Panc1 (cell line): ENCODE measurements around the gene SETD2. TPM values are rescaled to one million over a fixed set of nuclear protein-coding genes. Genes with fewer than 3 reads are reported as not detected.
"Not testable (repeated sequence)": the region's sequence is repeated elsewhere in the genome, so short reads cannot be mapped to it uniquely, and the experiment has no call there.

ENCODE experiments used
- ATAC-seq: fragments of 200-7000 bp; cut with Tn5 transposase; 2 replicates; pipeline ENCODE4 v1.9.1; 2020; ENCODE audit warnings: mild to moderate bottlenecking, moderate library complexity
- BruUV-seq: library from RNA; stranded (reverse); fragments of 400-500 nt; replicated peaks from 2 replicates; lab custom pipeline; 2021; lab: Mats Ljungman, UMichigan
- CTCF ChIA-PET: fragments of 300-600 bp; sonication (Branson Sonifier 250); formaldehyde crosslinking; loops from one replicate; lab custom pipeline; 2022; ENCODE audit warnings: antibody characterized with exemption; lab: Charles Lee
- POLR2A ChIA-PET: fragments of 300-600 bp; sonication (Branson Sonifier 250); formaldehyde crosslinking; loops from one replicate; lab custom pipeline; 2022; ENCODE audit warnings: antibody characterized with exemption; lab: Charles Lee
- DNase-seq: peaks from one replicate; pipeline ENCODE4 v3.0.0-alpha.2; 2010; ENCODE audit warnings: low read depth, low spot score
- H3K27ac ChIP-seq: 2 replicates; pipeline ENCODE4 v1.5.1; 2011; ENCODE audit warnings: mild to moderate bottlenecking, low read length, inconsistent platforms
- H3K27me3 ChIP-seq: fragments of 200-500 bp; sonication (Bioruptor generic); 2 replicates; pipeline ENCODE4 v1.6.0; 2014; ENCODE audit warnings: low read length, inconsistent platforms; ENCODE audit not compliant: control insufficient read depth, insufficient read depth
- H3K36me3 ChIP-seq: fragments of 200-500 bp; sonication (Bioruptor generic); 2 replicates; pipeline ENCODE4 v1.5.1; 2014; ENCODE audit warnings: inconsistent platforms, mild to moderate bottlenecking, low read length, moderate library complexity; ENCODE audit not compliant: control insufficient read depth, insufficient read depth
- H3K4me1 ChIP-seq: 2 replicates; pipeline ENCODE4 v1.5.1; 2011; ENCODE audit warnings: inconsistent platforms, mild to moderate bottlenecking, low read length, moderate library complexity; ENCODE audit not compliant: control insufficient read depth, insufficient read depth
- H3K4me3 ChIP-seq, 2 experiments: 2 replicates each; pipeline ENCODE4 v1.5.1; 2011 to 2012; ENCODE audit warnings: low read depth in 2 of 2, low read length in 2 of 2, mild to moderate bottlenecking in 2 of 2, inconsistent platforms in 1 of 2, moderate library complexity in 1 of 2
- H3K9me3 ChIP-seq: fragments of 200-500 bp; sonication (Bioruptor generic); 2 replicates; pipeline ENCODE4 v1.5.1; 2014; ENCODE audit warnings: low read depth, mild to moderate bottlenecking, inconsistent platforms, low read length, moderate library complexity; ENCODE audit not compliant: control insufficient read depth, insufficient read depth
- CTCF ChIP-seq: fragments of 450-650 bp; IDR thresholded peaks from 2 replicates; pipeline ENCODE4 v1.5.1; 2017; ENCODE audit warnings: mild to moderate bottlenecking
- POLR2AphosphoS5 ChIP-seq: IDR thresholded peaks from 2 replicates; pipeline ENCODE4 v1.6.1; 2012; ENCODE audit warnings: mild to moderate bottlenecking, low read depth, low read length, moderate library complexity
- REST ChIP-seq, 2 experiments: IDR thresholded peaks; 2 replicates each; pipeline ENCODE4 v1.6.1; 2011 to 2012; ENCODE audit warnings: low read depth in 2 of 2, control low read depth in 1 of 2, low read length in 1 of 2, mild to moderate bottlenecking in 1 of 2, moderate library complexity in 1 of 2; ENCODE audit not compliant: insufficient read depth in 1 of 2
- SIN3A ChIP-seq: IDR thresholded peaks from 2 replicates; pipeline ENCODE4 v1.6.1; 2012; ENCODE audit warnings: low read depth, mild to moderate bottlenecking, low read length, moderate library complexity, borderline replicate concordance; ENCODE audit not compliant: insufficient read depth
- TCF7L2 ChIP-seq: IDR thresholded peaks from 2 replicates; pipeline ENCODE4 v1.6.1; 2011; ENCODE audit warnings: mild to moderate bottlenecking, low read depth, low read length, inconsistent platforms
- in situ Hi-C: cut with HindIII; loops from 2 replicates; pipeline ENCODE4 v1.10.0; 2016; ENCODE audit warnings: low sequenced_read_pairs, low pct_unique_long_range_greater_than_20kb
- intact Hi-C: fragments of 100-400 bp; cut with micrococcal nuclease; formaldehyde crosslinking; loops from one replicate; pipeline ENCODE4 v1.10.0; 2022; ENCODE audit not compliant: unreplicated experiment
- total RNA-seq: library from RNA; stranded (reverse); gene quantifications from one replicate; pipeline ENCODE4 v1.2.1, GENCODE V29; 2021; ENCODE audit not compliant: unreplicated experiment

Gene SETD2
- total RNA-seq, 1 experiment from 2014 or later = 32.6 TPM

GRCh38 chr3:47028146-47028545 is 135.8 kb downstream of the SETD2 start:
- no peaks in the 10 kb centered on the region for H3K9me3 ChIP-seq
- H3K4me1 ChIP-seq = no peaks in the 10 kb centered on the region
- no peaks in the 10 kb centered on the region for H3K36me3 ChIP-seq
- intact Hi-C loops (no loop called here), in situ Hi-C loops (no loop called here)
- POLR2A ChIA-PET = no interaction called here
- DNase-seq (no peak), ATAC-seq (no peak)
- H3K4me3 ChIP-seq = no peak overlapping the region
- H3K27me3 ChIP-seq = no peaks in the 10 kb centered on the region
- H3K27ac ChIP-seq = no peak overlapping the region
- BruUV-seq = no TSS peak
- CTCF ChIA-PET = no interaction called here
- TF ChIP-seq CTCF (no peak), SIN3A (no peak), TCF7L2 (no peak), REST (IDR thresholded peaks at IDR 0.05; ENCODE audit: insufficient read depth in 1 of 2, low read depth in 2 of 2, low read length in 1 of 2) (no peak), POLR2AphosphoS5 (no peak)

DNA sequence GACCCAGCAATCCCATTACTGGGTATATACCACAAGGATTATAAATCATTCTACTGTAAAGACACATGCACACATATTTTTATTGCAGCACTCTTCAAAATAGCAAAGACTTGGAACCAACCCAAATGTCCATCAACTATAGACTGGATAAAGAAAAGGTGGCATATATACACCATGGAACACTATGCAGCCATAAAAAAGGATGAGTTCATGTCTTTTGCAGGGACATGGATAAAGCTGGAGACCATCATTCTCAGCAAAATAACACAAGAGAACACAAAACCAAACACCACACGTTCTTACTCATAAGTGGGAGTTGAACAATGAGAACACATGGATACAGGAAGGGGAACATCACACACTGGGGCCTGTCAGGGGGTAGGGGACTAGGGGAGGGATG is 137.5 kb downstream of the SETD2 start:
- in situ Hi-C loops, ATAC-seq, intact Hi-C loops: not testable (repeated sequence)

DNA sequence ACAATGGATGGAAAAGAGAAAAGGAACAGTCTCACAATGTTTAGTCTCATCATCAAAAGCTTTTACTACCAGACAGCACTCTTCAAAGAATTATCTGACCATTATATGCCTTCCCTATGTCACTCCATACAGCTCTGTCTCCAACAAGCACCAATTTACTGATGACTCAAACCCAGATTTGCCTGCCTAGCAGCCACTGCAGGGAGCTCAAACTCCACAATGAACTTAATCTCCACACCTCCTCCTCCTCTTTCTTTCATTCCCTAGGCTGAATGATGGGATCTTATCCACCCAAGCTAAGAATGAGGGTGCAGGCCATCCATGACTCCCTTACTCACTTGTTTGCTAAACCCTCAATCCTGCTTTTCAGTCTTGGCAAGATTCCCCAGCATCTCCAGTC is 139.0 kb downstream of the SETD2 start:
- no peaks in the 10 kb centered on the region for H3K27me3 ChIP-seq
- no peaks in the 10 kb centered on the region for H3K9me3 ChIP-seq
- ATAC-seq (no peak; the same call in 1 of the 2 replicates), DNase-seq (no peak)
- no peak overlapping the region for H3K4me3 ChIP-seq
- H3K4me1 ChIP-seq = no peaks in the 10 kb centered on the region
- ChIA-PET CTCF (no interaction called here), POLR2A (no interaction called here)
- intact Hi-C loops (no loop called here), in situ Hi-C loops (no loop called here)
- H3K27ac ChIP-seq = no peak overlapping the region
- TF ChIP-seq POLR2AphosphoS5 (no peak), TCF7L2 (no peak), SIN3A (no peak), CTCF (no peak), REST (IDR thresholded peaks at IDR 0.05; ENCODE audit: insufficient read depth in 1 of 2, low read depth in 2 of 2, low read length in 1 of 2) (no peak)
- BruUV-seq = no TSS peak
- H3K36me3 ChIP-seq = peaks cover 2% of the 10 kb centered on the region; the same call in 1 of the 2 replicates

More for the DNA sequence above, 137.5 kb downstream of the SETD2 start:
- H3K4me1 ChIP-seq, H3K27me3 ChIP-seq, BruUV-seq, DNase-seq, H3K4me3 ChIP-seq, H3K9me3 ChIP-seq, CTCF ChIA-PET, POLR2A ChIA-PET, H3K36me3 ChIP-seq, H3K27ac ChIP-seq: not testable (repeated sequence)
